Endothelial cell of umbilical vein (primary cell): ENCODE results near the gene VPS25. TPM values are rescaled to one million over a fixed set of nuclear protein-coding genes. Genes with fewer than 3 reads are reported as not detected.
A peak's percentile ranks its signal among the peaks of the same experiment; 100 is the strongest.

ENCODE experiments used
- BruUV-seq: library from RNA; stranded (reverse); fragments of 400-500 nt; replicated peaks from 2 replicates; lab custom pipeline; 2021; lab: Mats Ljungman, UMichigan
- CTCF ChIA-PET: fragments of 300-600, 350-600 bp; sonication (Branson Sonifier 250); formaldehyde crosslinking; loops from one replicate; lab custom pipeline; 2021; ENCODE audit warnings: antibody characterized with exemption, inconsistent platforms; lab: Charles Lee
- POLR2A ChIA-PET: fragments of 300-600, 350-600 bp; sonication (Branson Sonifier 250); formaldehyde crosslinking; loops from one replicate; lab custom pipeline; 2021; ENCODE audit warnings: antibody characterized with exemption, inconsistent platforms; lab: Charles Lee
- DNase-seq: peaks from one replicate; pipeline ENCODE4 v3.0.0-alpha.2; 2011; ENCODE audit warnings: low read depth, low spot score
- FAIRE-seq: peaks from 2 replicates; lab custom pipeline; 2011; peaks lifted over from hg19 to GRCh38; lab: Jason Lieb, UNC
- H2AFZ ChIP-seq: 2 replicates; pipeline ENCODE4 v1.6.0; 2012; ENCODE audit warnings: low read depth, low read length, control low read depth, inconsistent platforms
- H3K27ac ChIP-seq: 2 replicates; pipeline ENCODE4 v1.5.1; 2011; ENCODE audit warnings: low read depth, mild to moderate bottlenecking, control low read depth, low read length, moderate library complexity; ENCODE audit not compliant: insufficient read depth
- H3K27me3 ChIP-seq, 2 experiments: 2 replicates each; pipeline versions ENCODE4 v1.6.0 to v1.6.1; 2011; ENCODE audit warnings: low read length in 2 of 2, mixed read lengths in 1 of 2; ENCODE audit not compliant: control insufficient read depth in 2 of 2, insufficient read depth in 2 of 2
- H3K36me3 ChIP-seq, 2 experiments: 2 replicates in 1 of 2; 3 replicates in 1 of 2; pipeline ENCODE4 v1.5.1; 2011; ENCODE audit warnings: low read length in 2 of 2, mild to moderate bottlenecking in 1 of 2, moderate library complexity in 1 of 2; ENCODE audit not compliant: control insufficient read depth in 2 of 2, insufficient read depth in 2 of 2; ENCODE audit errors: extremely low read depth in 1 of 2
- H3K4me1 ChIP-seq: 3 replicates; pipeline ENCODE4 v1.5.1; 2011; ENCODE audit warnings: mild to moderate bottlenecking, low read length; ENCODE audit not compliant: control insufficient read depth, insufficient read depth; ENCODE audit errors: extremely low read depth
- H3K4me2 ChIP-seq: 2 replicates; pipeline ENCODE4 v1.6.1; 2011; ENCODE audit warnings: low read length, control low read depth, mixed read lengths; ENCODE audit not compliant: insufficient read depth
- H3K4me3 ChIP-seq, 3 experiments: fragments of 200-600 bp in 1 of 3; sonication (generic), shearing (Covaris generic) in 1 of 3; replicated peaks in 1 of 3; 2 replicates each; pipeline ENCODE4 v1.5.1; 2011 to 2016; ENCODE audit warnings: control low read depth in 3 of 3, low read length in 3 of 3, mild to moderate bottlenecking in 2 of 3, inconsistent platforms in 1 of 3, low read depth in 1 of 3, moderate library complexity in 1 of 3; ENCODE audit not compliant: insufficient read depth in 1 of 3
- H3K79me2 ChIP-seq: 2 replicates; pipeline ENCODE4 v1.6.0; 2012; ENCODE audit warnings: low read length, inconsistent platforms; ENCODE audit not compliant: control insufficient read depth, insufficient read depth
- H3K9ac ChIP-seq: replicated peaks from 2 replicates; pipeline ENCODE3; 2011; ENCODE audit warnings: low read length, control low read depth; ENCODE audit not compliant: insufficient read depth; ENCODE audit errors: extremely low read depth
- H3K9me1 ChIP-seq: replicated peaks from 3 replicates; pipeline ENCODE4 v1.6.0; 2011; ENCODE audit warnings: mild to moderate bottlenecking, low read length; ENCODE audit not compliant: control insufficient read depth, insufficient read depth; ENCODE audit errors: extremely low read depth
- H3K9me3 ChIP-seq: replicated peaks from 2 replicates; pipeline ENCODE4 v1.5.1; 2012; ENCODE audit warnings: low read length, inconsistent platforms; ENCODE audit not compliant: control insufficient read depth, insufficient read depth
- H4K20me1 ChIP-seq: replicated peaks from 2 replicates; pipeline ENCODE3; 2011; ENCODE audit warnings: mild to moderate bottlenecking, low read length; ENCODE audit not compliant: control insufficient read depth, insufficient read depth; ENCODE audit errors: extremely low read depth
- CTCF ChIP-seq, 2 donors: IDR thresholded peaks; 1 replicate in 1 of 2; 2 replicates in 1 of 2; pipeline ENCODE4 v1.5.1; 2011; ENCODE audit warnings: low read length in 2 of 2, mild to moderate bottlenecking in 2 of 2, moderate library complexity in 2 of 2, control low read depth in 1 of 2, inconsistent platforms in 1 of 2, low read depth in 1 of 2; ENCODE audit not compliant: insufficient read depth in 1 of 2; ENCODE audit errors: extremely low read depth in 1 of 2
- EZH2 ChIP-seq: IDR thresholded peaks from 2 replicates; pipeline ENCODE4 v1.6.1; 2012; ENCODE audit warnings: borderline replicate concordance, low read depth, mild to moderate bottlenecking, moderate library complexity, low read length, inconsistent platforms; ENCODE audit not compliant: severe bottlenecking
- FOS ChIP-seq: IDR thresholded peaks from 2 replicates; pipeline ENCODE4 v1.6.1; 2011; ENCODE audit warnings: mild to moderate bottlenecking, low read length, moderate library complexity, borderline replicate concordance; ENCODE audit not compliant: insufficient read depth
- GATA2 ChIP-seq: IDR thresholded peaks from 2 replicates; pipeline ENCODE4 v1.7.0; 2011; ENCODE audit warnings: low read depth, mild to moderate bottlenecking, moderate library complexity, mixed read lengths, low read length; ENCODE audit not compliant: insufficient read length, insufficient read depth
- JUN ChIP-seq: IDR thresholded peaks from 2 replicates; pipeline ENCODE4 v1.6.1; 2011; ENCODE audit warnings: borderline replicate concordance, low read depth; ENCODE audit not compliant: insufficient read length, insufficient read depth
- MAX ChIP-seq: IDR thresholded peaks from 2 replicates; pipeline ENCODE4 v1.6.1; 2011; ENCODE audit not compliant: insufficient read depth, insufficient read length
- MYC ChIP-seq: IDR thresholded peaks from one replicate; pipeline ENCODE4 v1.6.1; 2011; ENCODE audit warnings: mild to moderate bottlenecking, low read depth, low read length
- POLR2A ChIP-seq: IDR thresholded peaks from 2 replicates; pipeline ENCODE4 v1.6.1; 2012; ENCODE audit warnings: low read depth, mild to moderate bottlenecking, control low read depth, low read length
- POLR2AphosphoS5 ChIP-seq: IDR thresholded peaks from 2 replicates; pipeline ENCODE4 v1.6.1; 2012; ENCODE audit warnings: low read depth, mild to moderate bottlenecking, control low read depth, low read length, moderate library complexity; ENCODE audit not compliant: insufficient read depth
- dilution Hi-C: fragments of 300-500 bp; cut with MboI; formaldehyde crosslinking; loops from one replicate; pipeline ENCODE4 v1.15.0; 2019; ENCODE audit warnings: low sequenced_read_pairs; ENCODE audit not compliant: extremely low pct_ligation_motif_present
- intact Hi-C: fragments of 100-400 bp; cut with micrococcal nuclease; formaldehyde crosslinking; loops from one replicate; pipeline ENCODE4 v1.10.0; 2022
- polyA plus RNA-seq, 4 experiments: library from polyadenylated mRNA; depleted of rRNA in 3 of 4; stranded (reverse) in 3 of 4; unstranded in 1 of 4; fragments of >200 nt; gene quantifications; 2 replicates each; pipeline versions ENCODE4 v1.2.1 to v1.2.3, GENCODE V29; 2011 to 2012; ENCODE audit warnings: missing spikeins in 1 of 4
- total RNA-seq: library from RNA; stranded (reverse); gene quantifications from 2 replicates; pipeline ENCODE4 v1.2.3, GENCODE V29; 2021

VPS25 gene
- total and polyA plus RNA-seq, 2 donors (not counting 3 experiments of a cell fraction or from before 2014, with no cell fraction given): 45.0 to 86.8 TPM

GRCh38 chr17:42748908-42749798, 24.1 kb upstream of the VPS25 start:
- Histone ChIP-seq H2AFZ (peak overlapping the region; percentile 19), H4K20me1 (no peaks in the 10 kb centered on the region), H3K9ac (no peak overlapping the region), H3K4me1 (peaks cover 10% of the 10 kb centered on the region), H3K9me1 (no peaks in the 10 kb centered on the region), H3K9me3 (no peaks in the 10 kb centered on the region), H3K27ac (no peak overlapping the region), H3K27me3 (no peaks in the 10 kb centered on the region), H3K79me2 (no peaks in the 10 kb centered on the region), H3K36me3 (no peaks in the 10 kb centered on the region), H3K4me3 (no peak overlapping the region), H3K4me2 (no peak overlapping the region)
- POLR2A ChIA-PET: no interaction called here
- TF ChIP-seq EZH2: no peak
- no peak for TF ChIP-seq MAX
- no peak for TF ChIP-seq POLR2AphosphoS5
- TF ChIP-seq POLR2A: no peak
- no peak for TF ChIP-seq JUN
- TF ChIP-seq GATA2: no peak
- TF ChIP-seq FOS: no peak
- no peak for TF ChIP-seq MYC
- no peak for TF ChIP-seq CTCF (IDR thresholded peaks at IDR 0.05; ENCODE audit: extremely low read depth in 1 of 2, insufficient read depth in 1 of 2, low read depth in 1 of 2, low read length in 2 of 2)
- dilution Hi-C loops (no loop called here), intact Hi-C loops (no loop called here)
- DNase-seq (no peak), FAIRE-seq (no peak)
- no TSS peak for BruUV-seq
- CTCF ChIA-PET: interaction anchor here (1.2 to 5.9 kb wide), 4 partner anchors 11 to 75 kb away, joined by 4 to 55 read pairs (median 5); partner anchors contain the start of genes BECN1 and RAMP2
